Choroid plexus epithelial cell (primary cell): ENCODE results near the gene PLCB1.

Experiments
- DNase-seq: peaks from one replicate; pipeline ENCODE4 v3.0.0-alpha.2; 2010; ENCODE audit warnings: low read depth
- H3K4me3 ChIP-seq: 2 replicates; pipeline ENCODE4 v1.5.1; 2011; ENCODE audit warnings: low read depth, mild to moderate bottlenecking, control low read depth, low read length, moderate library complexity
- CTCF ChIP-seq: conservative IDR thresholded peaks from 2 replicates; pipeline ENCODE4 v1.5.1; 2011; ENCODE audit warnings: low read depth, mild to moderate bottlenecking, control low read depth, inconsistent platforms, low read length, moderate library complexity

Gene PLCB1

DNA sequence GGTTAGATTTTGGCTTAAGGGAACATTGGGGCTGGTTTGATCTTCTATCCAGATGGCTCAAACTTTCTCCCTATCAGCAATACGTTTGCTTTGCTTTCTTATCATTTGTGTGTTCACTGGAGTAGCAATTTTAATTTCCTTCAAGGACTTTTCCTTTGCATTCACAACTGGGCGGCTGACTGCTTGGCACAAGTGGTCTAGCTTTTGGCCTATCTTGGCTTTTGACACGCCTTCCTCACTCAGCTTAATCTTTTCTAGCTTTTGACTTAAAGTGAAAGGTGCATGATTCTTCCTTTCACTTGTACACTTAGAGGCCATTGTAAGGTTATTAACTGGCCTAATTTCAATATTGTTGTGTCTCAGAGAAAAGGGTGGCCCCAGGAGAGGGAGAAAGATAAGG lies 254.9 kb downstream of the PLCB1 start:
- DNase-seq: no peak
- no peak for TF ChIP-seq CTCF
- no peak overlapping the region for H3K4me3 ChIP-seq

DNA sequence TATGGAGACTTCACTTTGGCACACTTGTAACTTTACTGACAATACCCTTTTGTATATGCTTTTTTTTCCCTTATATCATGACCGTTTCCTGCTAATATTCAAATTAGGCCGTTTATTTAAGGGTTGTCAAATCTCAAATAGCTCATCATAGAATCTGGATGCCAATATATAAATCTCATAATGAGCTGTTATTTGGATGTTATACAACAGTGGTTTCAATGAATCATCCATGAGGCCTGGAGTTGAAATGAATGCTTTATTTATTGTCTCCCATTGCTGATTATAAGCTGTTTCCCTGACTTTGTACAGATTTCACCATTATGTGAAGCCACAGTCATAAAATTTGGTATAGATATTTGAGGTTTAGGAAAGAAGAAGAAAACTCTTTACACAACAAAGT lies 256.1 kb downstream of the PLCB1 start:
- no peak overlapping the region for H3K4me3 ChIP-seq
- TF ChIP-seq CTCF: no peak
- DNase-seq: peak; percentile 28

- peak; percentile 3 for DNase-seq
- TF ChIP-seq CTCF: no peak
These were observed 256.6 kb downstream of the PLCB1 start for GRCh38 chr20:8388707-8389106.

DNA sequence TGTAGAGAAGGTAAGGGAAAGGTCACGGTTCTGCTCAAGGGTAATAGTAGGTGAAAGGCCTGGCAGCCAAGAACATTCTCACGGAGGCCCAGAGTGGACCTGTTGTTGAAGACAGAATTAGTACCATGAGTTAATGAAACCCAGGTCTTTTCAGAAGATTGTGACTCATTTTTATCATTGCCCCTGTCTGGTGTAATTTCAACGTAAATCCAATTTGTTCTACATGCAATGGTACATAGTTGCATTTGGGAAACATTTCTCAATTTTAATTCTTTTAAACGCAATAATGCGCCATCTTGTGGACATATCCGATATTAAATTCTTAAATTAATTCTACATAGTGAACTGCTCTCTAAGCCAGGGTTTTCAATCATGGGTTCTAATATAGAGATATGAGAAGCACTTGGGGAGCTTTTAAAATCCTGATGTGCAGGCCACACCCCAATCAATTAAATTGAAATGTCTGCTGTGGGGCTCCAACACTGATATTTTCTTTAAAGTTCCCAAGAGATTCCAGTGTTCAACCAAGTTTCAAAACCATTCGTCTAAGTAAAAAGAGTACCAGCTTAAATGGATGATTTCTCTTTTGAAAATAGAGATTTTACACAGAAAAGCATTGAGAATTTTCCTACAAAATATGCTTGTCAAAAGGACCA lies 257.4 kb downstream of the PLCB1 start:
- no peak for TF ChIP-seq CTCF
- DNase-seq: peak; percentile 73

More at GRCh38 chr20:8388707-8389106, 256.6 kb downstream of the PLCB1 start:
- H3K4me3 ChIP-seq: no peak overlapping the region

GRCh38 chr20:8390037-8390433 lies 258.0 kb downstream of the PLCB1 start:
- no peak overlapping the region for H3K4me3 ChIP-seq
- TF ChIP-seq CTCF: no peak
- peak; percentile 3 for DNase-seq

More for the DNA sequence above, 257.4 kb downstream of the PLCB1 start:
- H3K4me3 ChIP-seq: no peak overlapping the region

DNA sequence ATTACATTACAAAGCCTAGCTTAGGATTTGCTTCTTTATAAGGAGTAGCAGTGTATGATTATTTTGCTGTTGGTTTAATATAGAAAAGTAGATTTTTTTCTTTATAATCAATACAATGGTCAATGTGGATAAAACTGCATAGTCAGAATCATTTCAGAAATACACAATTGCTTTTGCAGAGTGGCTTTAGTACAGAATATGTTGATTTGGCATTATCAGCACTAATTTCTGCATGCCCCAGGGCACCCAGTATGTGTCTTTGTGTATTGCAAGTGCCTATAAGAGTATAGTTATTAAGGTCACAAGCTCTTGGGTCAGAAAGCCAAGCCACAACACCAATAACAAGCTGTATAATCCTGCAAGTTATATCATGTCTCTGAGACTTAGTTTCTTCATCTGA lies 258.4 kb downstream of the PLCB1 start:
- no peak for DNase-seq
- no peak overlapping the region for H3K4me3 ChIP-seq
- TF ChIP-seq CTCF: no peak

DNA sequence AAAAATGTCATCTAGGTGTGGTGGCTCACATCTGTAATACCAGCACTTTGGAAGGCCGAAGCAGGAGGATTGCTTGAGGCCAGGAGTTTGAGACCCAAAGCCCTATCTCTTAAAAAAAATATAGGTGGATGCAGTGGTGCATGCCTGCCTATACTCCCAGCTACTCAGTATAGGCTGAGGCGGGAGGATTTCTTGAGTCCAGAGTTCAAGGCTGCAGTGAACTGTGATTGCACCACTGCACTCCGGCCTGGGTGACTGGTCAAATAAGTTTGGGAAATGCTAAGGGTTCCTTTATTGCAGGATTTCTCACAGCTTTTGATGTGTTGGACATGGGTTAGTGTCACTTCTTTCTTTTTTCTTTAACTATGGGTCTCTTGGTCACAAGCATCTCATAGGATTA lies 261.3 kb downstream of the PLCB1 start:
- no peak overlapping the region for H3K4me3 ChIP-seq
- no peak for DNase-seq
- TF ChIP-seq CTCF: no peak
